HepG2 (cell line): Measurements from ENCODE around the gene DSC2. TPM values are rescaled to one million over a fixed set of nuclear protein-coding genes. Genes with fewer than 3 reads are reported as not detected.

Experiments used
- CBFB ChIP-seq: sonication (generic); formaldehyde crosslinking; IDR thresholded peaks from 2 replicates; pipeline ENCODE4 v1.4.0; 2020; ENCODE audit warnings: missing genetic modification reagents
- CREB1 ChIP-seq, 2 experiments: fragments of 450-650 bp in 1 of 2; IDR thresholded peaks; 2 replicates each; pipeline ENCODE4 v1.6.1; 2016 to 2017; ENCODE audit warnings: control low read depth in 1 of 2, mild to moderate bottlenecking in 1 of 2, missing compliant biosample characterization in 1 of 2, missing genetic modification characterization in 1 of 2
- FOXJ3 ChIP-seq: sonication (generic); formaldehyde crosslinking; IDR thresholded peaks from 2 replicates; pipeline ENCODE4 v1.4.0; 2020; ENCODE audit warnings: missing genetic modification reagents, mild to moderate bottlenecking, borderline replicate concordance
- IRF2 ChIP-seq: IDR thresholded peaks from 2 replicates; pipeline ENCODE4 v1.6.1; 2018; ENCODE audit warnings: missing genetic modification reagents, missing compliant biosample characterization
- KDM5B ChIP-seq: sonication (generic); formaldehyde crosslinking; IDR thresholded peaks from 2 replicates; pipeline ENCODE4 v1.4.0; 2020; ENCODE audit warnings: missing genetic modification reagents, mild to moderate bottlenecking, borderline replicate concordance
- KLF13 ChIP-seq: sonication (generic); formaldehyde crosslinking; IDR thresholded peaks from 2 replicates; pipeline ENCODE4 v1.4.0; 2020; ENCODE audit warnings: mild to moderate bottlenecking, missing genetic modification reagents
- MYC ChIP-seq: sonication (generic); formaldehyde crosslinking; IDR thresholded peaks from 2 replicates; pipeline ENCODE4 v1.9.0; 2021; ENCODE audit warnings: missing genetic modification reagents, borderline replicate concordance
- NFYB ChIP-seq: sonication (generic); formaldehyde crosslinking; IDR thresholded peaks from 2 replicates; pipeline ENCODE4 v1.4.0; 2020; ENCODE audit warnings: missing genetic modification reagents
- RFXANK ChIP-seq: IDR thresholded peaks from 2 replicates; pipeline ENCODE4 v1.6.1; 2016
- SNAPC4 ChIP-seq: sonication (generic); formaldehyde crosslinking; IDR thresholded peaks from 2 replicates; pipeline ENCODE4 v1.4.0; 2020; ENCODE audit warnings: mild to moderate bottlenecking, missing genetic modification reagents
- THYN1 ChIP-seq: sonication (generic); formaldehyde crosslinking; IDR thresholded peaks from 2 replicates; pipeline ENCODE4 v1.8.1; 2023; ENCODE audit warnings: low read depth, mild to moderate bottlenecking, moderate library complexity, missing genetic modification reagents, borderline replicate concordance
- ZNF34 ChIP-seq: sonication (generic); formaldehyde crosslinking; IDR thresholded peaks from 2 replicates; pipeline ENCODE4 v1.4.0; 2020; ENCODE audit warnings: mild to moderate bottlenecking, missing genetic modification reagents, borderline replicate concordance
- ZNF460 ChIP-seq: sonication (generic); formaldehyde crosslinking; IDR thresholded peaks from 2 replicates; pipeline ENCODE4 v1.5.1; 2020; ENCODE audit warnings: missing genetic modification reagents, mild to moderate bottlenecking, borderline replicate concordance
- polyA plus RNA-seq, 8 experiments: library from polyadenylated mRNA; depleted of rRNA in 3 of 8; stranded (reverse) in 7 of 8; unstranded in 1 of 8; fragments of >200 nt; fragmentation: Illumina TruSeq in 4 of 8; extraction: Trizol in 4 of 8; gene quantifications; 2 replicates each; pipeline versions ENCODE4 v1.2.1 to v1.2.3, GENCODE V29; 2011 to 2016; ENCODE audit warnings: low read depth in 4 of 8, missing spikeins in 1 of 8, mixed read lengths in 1 of 8; ENCODE audit not compliant: insufficient read depth in 1 of 8
- total RNA-seq, 5 experiments: library from RNA; depleted of rRNA; stranded (reverse); fragments of >200 nt; fragmentation: Illumina TruSeq; extraction: Trizol; gene quantifications; 2 replicates each; pipeline ENCODE4 v1.2.3, GENCODE V29; 2016; ENCODE audit warnings: low read depth in 1 of 5
- TF ChIP-seq, protein P1 (sequence below): sonication (generic); formaldehyde crosslinking; IDR thresholded peaks from 2 replicates; pipeline ENCODE4 v1.8.0; 2022; ENCODE audit warnings: missing genetic modification reagents, mild to moderate bottlenecking, borderline replicate concordance
- TF ChIP-seq, protein P2 (sequence below): sonication (generic); formaldehyde crosslinking; IDR thresholded peaks from 2 replicates; pipeline ENCODE4 v1.4.0; 2020; ENCODE audit warnings: mild to moderate bottlenecking, missing genetic modification reagents
- TF ChIP-seq, protein P3 (sequence below): sonication (generic); formaldehyde crosslinking; IDR thresholded peaks from 2 replicates; pipeline ENCODE4 v1.8.0; 2023; ENCODE audit warnings: mild to moderate bottlenecking, missing genetic modification reagents
- TF ChIP-seq, protein P4 (sequence below): sonication (generic); formaldehyde crosslinking; IDR thresholded peaks from 2 replicates; pipeline ENCODE4 v1.4.0; 2020; ENCODE audit warnings: missing genetic modification reagents; ENCODE audit errors: not compliant biosample characterization

DSC2 gene
- total and polyA plus RNA-seq, 2 of the 13 experiments (the other 11 are each of a cell fraction or from before 2014, with no cell fraction given), result 7.2 to 24.9 TPM

DNA sequence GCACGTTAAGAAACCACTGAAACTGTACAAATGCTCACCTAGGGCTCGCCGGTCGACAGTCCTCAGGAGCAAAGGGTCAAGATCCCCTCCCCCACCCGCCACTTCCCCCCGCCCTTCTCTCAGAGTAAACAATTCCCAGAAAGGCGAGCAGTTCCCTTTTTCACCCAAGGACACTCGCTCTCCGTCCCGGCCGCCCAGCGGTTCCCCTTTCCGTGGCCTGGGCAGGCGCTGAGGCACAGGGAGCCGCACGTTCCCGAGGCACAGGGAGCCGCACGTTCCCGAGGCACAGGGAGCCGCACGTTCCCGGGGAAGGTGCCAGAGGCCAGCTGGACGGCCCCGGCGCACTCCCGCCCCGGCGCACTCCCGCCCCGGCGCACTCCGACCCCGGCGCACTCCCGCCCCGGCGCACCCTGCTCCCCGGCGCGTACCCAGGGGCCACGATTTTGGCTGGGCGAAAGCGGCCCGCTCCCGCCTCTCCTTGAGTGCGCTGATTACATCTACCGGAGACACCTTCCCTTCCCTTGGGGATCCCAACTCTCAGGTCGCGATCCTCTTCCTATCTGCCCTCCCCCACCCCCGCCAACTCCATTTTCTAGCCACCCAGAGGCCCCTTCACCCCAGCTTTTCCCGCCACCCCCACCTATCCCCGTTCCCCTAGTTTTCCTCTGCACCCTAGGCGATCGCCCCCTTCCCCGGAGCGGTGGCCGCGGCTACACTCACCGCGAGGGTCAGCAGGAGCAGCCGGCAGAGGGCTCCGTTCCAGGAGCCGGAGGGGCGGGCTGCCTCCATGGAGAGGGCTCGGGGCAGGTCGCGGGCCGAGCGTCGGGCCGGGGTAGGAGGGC lies 817 bp downstream of the DSC2 start (continued):
- TF ChIP-seq CREB1 (IDR thresholded peaks at IDR 0.05) (no peak), CREB1 (CRISPR knock-in tag; IDR thresholded peaks at IDR 0.05) (no peak), NFYB (CRISPR knock-in tag) (no peak), ZNF34 (no peak), CBFB (CRISPR knock-in tag) (no peak; the same call in none of the 2 replicates), KDM5B (CRISPR knock-in tag) (peak; percentile 84), IRF2 (CRISPR knock-in tag) (no peak), ZNF460 (no peak), KLF13 (CRISPR knock-in tag) (no peak), MYC (peak; percentile 80), THYN1 (CRISPR knock-in tag) (no peak), FOXJ3 (CRISPR knock-in tag) (no peak), SNAPC4 (peak; percentile 14; the same call in 1 of the 2 replicates), RFXANK (CRISPR knock-in tag) (no peak)
- TF ChIP-seq, protein P1, sequence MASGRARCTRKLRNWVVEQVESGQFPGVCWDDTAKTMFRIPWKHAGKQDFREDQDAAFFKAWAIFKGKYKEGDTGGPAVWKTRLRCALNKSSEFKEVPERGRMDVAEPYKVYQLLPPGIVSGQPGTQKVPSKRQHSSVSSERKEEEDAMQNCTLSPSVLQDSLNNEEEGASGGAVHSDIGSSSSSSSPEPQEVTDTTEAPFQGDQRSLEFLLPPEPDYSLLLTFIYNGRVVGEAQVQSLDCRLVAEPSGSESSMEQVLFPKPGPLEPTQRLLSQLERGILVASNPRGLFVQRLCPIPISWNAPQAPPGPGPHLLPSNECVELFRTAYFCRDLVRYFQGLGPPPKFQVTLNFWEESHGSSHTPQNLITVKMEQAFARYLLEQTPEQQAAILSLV, result no peak
- TF ChIP-seq, protein P2, sequence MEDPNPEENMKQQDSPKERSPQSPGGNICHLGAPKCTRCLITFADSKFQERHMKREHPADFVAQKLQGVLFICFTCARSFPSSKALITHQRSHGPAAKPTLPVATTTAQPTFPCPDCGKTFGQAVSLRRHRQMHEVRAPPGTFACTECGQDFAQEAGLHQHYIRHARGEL (CRISPR knock-in tag), result no peak
- TF ChIP-seq, protein P3, sequence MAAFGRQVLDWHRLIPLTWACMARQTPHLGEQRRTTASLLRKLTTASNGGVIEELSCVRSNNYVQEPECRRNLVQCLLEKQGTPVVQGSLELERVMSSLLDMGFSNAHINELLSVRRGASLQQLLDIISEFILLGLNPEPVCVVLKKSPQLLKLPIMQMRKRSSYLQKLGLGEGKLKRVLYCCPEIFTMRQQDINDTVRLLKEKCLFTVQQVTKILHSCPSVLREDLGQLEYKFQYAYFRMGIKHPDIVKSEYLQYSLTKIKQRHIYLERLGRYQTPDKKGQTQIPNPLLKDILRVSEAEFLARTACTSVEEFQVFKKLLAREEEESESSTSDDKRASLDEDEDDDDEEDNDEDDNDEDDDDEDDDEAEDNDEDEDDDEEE, result no peak; the same call in 1 of the 2 replicates
- TF ChIP-seq, protein P4, sequence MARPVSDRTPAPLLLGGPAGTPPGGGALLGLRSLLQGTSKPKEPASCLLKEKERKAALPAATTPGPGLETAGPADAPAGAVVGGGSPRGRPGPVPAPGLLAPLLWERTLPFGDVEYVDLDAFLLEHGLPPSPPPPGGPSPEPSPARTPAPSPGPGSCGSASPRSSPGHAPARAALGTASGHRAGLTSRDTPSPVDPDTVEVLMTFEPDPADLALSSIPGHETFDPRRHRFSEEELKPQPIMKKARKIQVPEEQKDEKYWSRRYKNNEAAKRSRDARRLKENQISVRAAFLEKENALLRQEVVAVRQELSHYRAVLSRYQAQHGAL (CRISPR knock-in tag), result no peak
